H1 (cell line): ENCODE data around the gene SLC22A23. TPM values are rescaled to one million over a fixed set of nuclear protein-coding genes. Genes with fewer than 3 reads are reported as not detected.

Source experiments
- CTCF ChIA-PET: fragments of 300-600 bp; sonication (Branson Sonifier 250); formaldehyde crosslinking; loops from one replicate; lab custom pipeline; 2021; ENCODE audit not compliant: partially characterized antibody; lab: Charles Lee
- POLR2A ChIA-PET: fragments of 300-600 bp; sonication (Branson Sonifier 250); formaldehyde crosslinking; loops from one replicate; lab custom pipeline; 2021; ENCODE audit warnings: inconsistent platforms; ENCODE audit not compliant: partially characterized antibody; lab: Charles Lee
- DNase-seq, 2 experiments: peaks; one replicate each; pipeline versions ENCODE4 v3.0.0 to v3.0.0-alpha.2; 2010 to 2022; ENCODE audit warnings: low spot score in 2 of 2, low read depth in 1 of 2, mixed read lengths in 1 of 2
- FAIRE-seq: peaks from 2 replicates; lab custom pipeline; 2011; peaks lifted over from hg19 to GRCh38; lab: Jason Lieb, UNC
- H2AFZ ChIP-seq: 2 replicates; pipeline ENCODE4 v1.8.1; 2012; ENCODE audit warnings: low read length, inconsistent platforms
- H2AK5ac ChIP-seq: 2 replicates; pipeline ENCODE4 v1.6.1; 2013; ENCODE audit warnings: low read depth, low read length
- H2BK120ac ChIP-seq: replicated peaks from 2 replicates; pipeline ENCODE3; 2013; ENCODE audit warnings: low read depth, low read length, inconsistent platforms
- H2BK12ac ChIP-seq: 2 replicates; pipeline ENCODE4 v1.6.1; 2013; ENCODE audit warnings: low read depth, low read length
- H2BK15ac ChIP-seq: 2 replicates; pipeline ENCODE4 v1.6.1; 2013; ENCODE audit warnings: low read length
- H2BK20ac ChIP-seq: 2 replicates; pipeline ENCODE4 v1.6.1; 2013; ENCODE audit warnings: low read length
- H2BK5ac ChIP-seq: 2 replicates; pipeline ENCODE4 v1.6.1; 2013; ENCODE audit warnings: low read depth, low read length
- H3K14ac ChIP-seq: 2 replicates; pipeline ENCODE4 v1.6.1; 2013; ENCODE audit warnings: inconsistent platforms; ENCODE audit not compliant: insufficient read length
- H3K18ac ChIP-seq: 2 replicates; pipeline ENCODE4 v1.6.1; 2013; ENCODE audit warnings: low read length; ENCODE audit errors: extremely low read depth
- H3K23ac ChIP-seq: 2 replicates; pipeline ENCODE4 v1.6.1; 2013; ENCODE audit warnings: inconsistent platforms; ENCODE audit not compliant: insufficient read length
- H3K23me2 ChIP-seq: 2 replicates; pipeline ENCODE4 v1.6.1; 2013; ENCODE audit warnings: low read depth, low read length
- H3K27ac ChIP-seq: 2 replicates; pipeline ENCODE4 v1.6.1; 2011; ENCODE audit warnings: low read depth, low read length, inconsistent platforms
- H3K27me3 ChIP-seq, 4 experiments: replicated peaks in 1 of 4; 1 replicate in 1 of 4; 2 replicates in 3 of 4; pipeline versions ENCODE4 v1.6.1 to v1.8.1; 2011 to 2013; ENCODE audit warnings: low read length in 3 of 4, mild to moderate bottlenecking in 3 of 4, inconsistent platforms in 2 of 4, mixed read lengths in 2 of 4, moderate library complexity in 1 of 4; ENCODE audit not compliant: control insufficient read depth in 3 of 4, insufficient read depth in 3 of 4; ENCODE audit errors: extremely low read depth in 1 of 4
- H3K36me3 ChIP-seq, 4 experiments: 2 replicates each; pipeline versions ENCODE4 v1.6.1 to v1.8.1; 2011 to 2013; ENCODE audit warnings: mild to moderate bottlenecking in 4 of 4, low read length in 3 of 4, moderate library complexity in 2 of 4, control low read depth in 1 of 4, inconsistent platforms in 1 of 4; ENCODE audit not compliant: insufficient read depth in 4 of 4, control insufficient read depth in 2 of 4
- H3K4ac ChIP-seq: replicated peaks from 2 replicates; pipeline ENCODE3; 2013; ENCODE audit warnings: low read length, low read depth, mixed read lengths, inconsistent platforms; ENCODE audit not compliant: insufficient read length
- H3K4me1 ChIP-seq, 4 experiments: replicated peaks in 1 of 4; 1 replicate in 1 of 4; 2 replicates in 3 of 4; pipeline versions ENCODE4 v1.6.1 to v1.8.1; 2011 to 2013; ENCODE audit warnings: low read length in 3 of 4, inconsistent platforms in 2 of 4, mixed read lengths in 1 of 4; ENCODE audit not compliant: insufficient read depth in 4 of 4, control insufficient read depth in 3 of 4
- H3K4me2 ChIP-seq, 2 experiments: 2 replicates each; pipeline versions ENCODE4 v1.6.1 to v1.8.1; 2011 to 2013; ENCODE audit warnings: low read depth in 2 of 2, low read length in 2 of 2, control low read depth in 1 of 2, inconsistent platforms in 1 of 2, mild to moderate bottlenecking in 1 of 2; ENCODE audit not compliant: insufficient read depth in 1 of 2
- H3K4me3 ChIP-seq, 4 experiments: fragments of 200-600, 300-600 bp in 1 of 4; sonication (generic), shearing (Covaris generic), sonication (Bioruptor Twin) in 1 of 4; 2 replicates each; pipeline versions ENCODE4 v1.5.1 to v1.8.1; 2011 to 2016; ENCODE audit warnings: low read length in 4 of 4, low read depth in 3 of 4, control low read depth in 2 of 4, inconsistent platforms in 2 of 4, mild to moderate bottlenecking in 2 of 4, mixed read lengths in 1 of 4, moderate library complexity in 1 of 4; ENCODE audit not compliant: insufficient read depth in 2 of 4; ENCODE audit errors: extremely low read depth in 1 of 4
- H3K56ac ChIP-seq: replicated peaks from 2 replicates; pipeline ENCODE3; 2013; ENCODE audit warnings: low read depth, mild to moderate bottlenecking, mixed read lengths, low read length, inconsistent platforms; ENCODE audit not compliant: insufficient read length
- H3K79me1 ChIP-seq: 2 replicates; pipeline ENCODE4 v1.6.1; 2013; ENCODE audit warnings: low read depth, low read length, control low read depth
- H3K79me2 ChIP-seq, 2 experiments: 2 replicates each; pipeline versions ENCODE4 v1.6.1 to v1.8.1; 2012 to 2013; ENCODE audit warnings: low read length in 2 of 2, mild to moderate bottlenecking in 2 of 2, inconsistent platforms in 1 of 2; ENCODE audit not compliant: insufficient read depth in 2 of 2, control insufficient read depth in 1 of 2
- H3K9ac ChIP-seq, 4 experiments: replicated peaks in 1 of 4; 1 replicate in 1 of 4; 2 replicates in 3 of 4; pipeline versions ENCODE4 v1.6.1 to v1.8.1; 2011 to 2013; ENCODE audit warnings: low read depth in 3 of 4, low read length in 3 of 4, control low read depth in 2 of 4, mild to moderate bottlenecking in 2 of 4, moderate library complexity in 2 of 4, inconsistent platforms in 1 of 4; ENCODE audit errors: extremely low read depth in 1 of 4
- H3K9me3 ChIP-seq, 2 experiments: 2 replicates each; pipeline versions ENCODE4 v1.6.1 to v1.8.1; 2012 to 2013; ENCODE audit warnings: mild to moderate bottlenecking in 2 of 2, moderate library complexity in 2 of 2, control low read depth in 1 of 2, inconsistent platforms in 1 of 2, low read depth in 1 of 2, low read length in 1 of 2, mixed read lengths in 1 of 2; ENCODE audit not compliant: insufficient read depth in 2 of 2
- H4K20me1 ChIP-seq, 2 experiments: replicated peaks in 1 of 2; 2 replicates each; pipeline versions ENCODE3 to v1.8.1; 2011 to 2013; ENCODE audit warnings: inconsistent platforms in 2 of 2, low read length in 2 of 2, mild to moderate bottlenecking in 1 of 2; ENCODE audit not compliant: insufficient read depth in 2 of 2, control insufficient read depth in 1 of 2
- H4K5ac ChIP-seq: 2 replicates; pipeline ENCODE4 v1.6.1; 2013; ENCODE audit warnings: low read length, low read depth, mixed read lengths, inconsistent platforms; ENCODE audit not compliant: insufficient read length
- H4K8ac ChIP-seq: 2 replicates; pipeline ENCODE4 v1.8.0; 2013; ENCODE audit warnings: mild to moderate bottlenecking, moderate library complexity, low read length, inconsistent platforms; ENCODE audit not compliant: insufficient read depth; ENCODE audit errors: extremely low read depth
- H4K91ac ChIP-seq: replicated peaks from 2 replicates; pipeline ENCODE3; 2013; ENCODE audit warnings: low read length, mixed read lengths, inconsistent platforms; ENCODE audit not compliant: insufficient read length
- EGR1 ChIP-seq: IDR thresholded peaks from 2 replicates; pipeline ENCODE4 v1.6.1; 2011; ENCODE audit warnings: low read depth, low read length, borderline replicate concordance
- GABPA ChIP-seq: IDR thresholded peaks from 2 replicates; pipeline ENCODE4 v1.6.1; 2011; ENCODE audit warnings: mild to moderate bottlenecking, low read length, moderate library complexity, borderline replicate concordance; ENCODE audit not compliant: insufficient read depth
- HDAC2 ChIP-seq, 2 experiments: fragments of 300-600 bp in 1 of 2; sonication (generic) in 1 of 2; IDR thresholded peaks; 2 replicates each; pipeline ENCODE4 v1.6.1; 2011 to 2012; ENCODE audit warnings: low read depth in 2 of 2, low read length in 2 of 2, mild to moderate bottlenecking in 2 of 2, moderate library complexity in 2 of 2, borderline replicate concordance in 1 of 2, inconsistent platforms in 1 of 2
- JUND ChIP-seq: IDR thresholded peaks from 2 replicates; pipeline ENCODE4 v1.6.1; 2011; ENCODE audit warnings: mild to moderate bottlenecking, improper control_type of control experiment, low read length
- POU5F1 ChIP-seq: IDR thresholded peaks from 2 replicates; pipeline ENCODE4 v1.6.1; 2011; ENCODE audit warnings: low read depth, mild to moderate bottlenecking, low read length, moderate library complexity
- RAD21 ChIP-seq, 2 experiments: IDR thresholded peaks in 1 of 2; conservative IDR thresholded peaks in 1 of 2; 2 replicates each; pipeline ENCODE4 v1.6.1; 2011; ENCODE audit warnings: low read depth in 2 of 2, low read length in 2 of 2, improper control_type of control experiment in 1 of 2, inconsistent platforms in 1 of 2, mild to moderate bottlenecking in 1 of 2, moderate library complexity in 1 of 2
- RXRA ChIP-seq: IDR thresholded peaks from 2 replicates; pipeline ENCODE4 v1.6.1; 2011; ENCODE audit warnings: low read depth, mild to moderate bottlenecking, low read length, moderate library complexity; ENCODE audit not compliant: insufficient read depth
- SIRT6 ChIP-seq: IDR thresholded peaks from one replicate; pipeline ENCODE4 v1.7.1; 2012; ENCODE audit warnings: low read length, inconsistent platforms
- SIX5 ChIP-seq: IDR thresholded peaks from 2 replicates; pipeline ENCODE4 v1.6.1; 2011; ENCODE audit warnings: mild to moderate bottlenecking, low read depth, low read length
- SRF ChIP-seq: IDR thresholded peaks from 2 replicates; pipeline ENCODE4 v1.6.1; 2011; ENCODE audit warnings: mild to moderate bottlenecking, low read depth, low read length, moderate library complexity
- TBP ChIP-seq: IDR thresholded peaks from 2 replicates; pipeline ENCODE4 v1.6.1; 2011; ENCODE audit warnings: low read depth, low read length, improper control_type of control experiment
- TEAD4 ChIP-seq: IDR thresholded peaks from 2 replicates; pipeline ENCODE4 v1.6.1; 2012; ENCODE audit warnings: low read depth, low read length, inconsistent platforms, mixed read lengths
- WGBS, 2 experiments: shearing (Covaris generic) in 1 of 2; methylation state at CpG; one replicate each; pipeline versions ENCODE4 v1.1.6 to v1.1.7; 2013 to 2015; ENCODE audit warnings: low lambda C conversion rate in 2 of 2, mixed read lengths in 2 of 2, inconsistent platforms in 1 of 2, low coverage in 1 of 2, missing lambda C conversion rate in 1 of 2; ENCODE audit not compliant: insufficient replicate concordance in 2 of 2, insufficient coverage in 1 of 2, insufficient read length in 1 of 2; ENCODE audit errors: extremely low coverage in 1 of 2, missing lambda C conversion rate in 1 of 2; 5-methylcytosine and 5-hydroxymethylcytosine counted together
- polyA plus RNA-seq, 7 experiments: library from polyadenylated mRNA; depleted of rRNA in 3 of 7; stranded (reverse) in 5 of 7; unstranded in 2 of 7; fragments of >200 nt in 5 of 7; fragments of 200-250 nt in 2 of 7; gene quantifications; 1 replicate in 5 of 7; 2 replicates in 1 of 7; 4 replicates in 1 of 7; pipeline versions ENCODE4 v1.2.1 to v1.2.3, GENCODE V29; 2011 to 2013; ENCODE audit warnings: missing spikeins in 2 of 7, mixed read lengths in 2 of 7
- total RNA-seq: library from RNA; stranded (reverse); fragmentation: NEBNext Ultra II Directional; extraction: Animal tissue kit (Norgen Biotek cat#: 25700); gene quantifications from 2 replicates; pipeline ENCODE4 v1.2.1, GENCODE V29; 2021

Gene SLC22A23
- total and polyA plus RNA-seq, 2 of the 8 experiments (the other 6 are each of a cell fraction or from before 2014, with no cell fraction given) = 9.9 to 38.4 TPM

- Histone ChIP-seq H2BK5ac (peak overlapping the region; percentile 91; the same call in 1 of the 2 replicates), H3K27ac (0 out of 2 replicates have a peak overlapping the region, but pooled peaks have one; percentile 3), H3K36me3 (no peaks in the 10 kb centered on the region), H2AFZ (no peak overlapping the region), H3K9me3 (no peaks in the 10 kb centered on the region), H2BK120ac (peak overlapping the region; percentile 11), H3K9ac (no peak overlapping the region), H3K56ac (peak overlapping the region; percentile 33), H2AK5ac (no peak overlapping the region; the same call in 1 of the 2 replicates), H3K4me3 (peak overlapping the region in 2 of 4 experiments; percentile 10 to 42; a peak in 3 of 8 replicates), H3K79me1 (peaks cover 3% of the 10 kb centered on the region; the same call in 1 of the 2 replicates), H2BK20ac (peak overlapping the region; percentile 68; the same call in 1 of the 2 replicates), H4K5ac (peak overlapping the region; percentile 54), H3K18ac (peak overlapping the region; percentile 73), H3K23ac (no peak overlapping the region), H2BK12ac (peak overlapping the region; percentile 85), H4K91ac (peak overlapping the region; percentile 96), H3K23me2 (no peaks in the 10 kb centered on the region; the same call in 1 of the 2 replicates), H3K4me1 (peaks cover 25 to 43% (median 35%) of the 10 kb centered on the region in 4 experiments), H3K4ac (peak overlapping the region; percentile 73), H3K27me3 (no peaks in the 10 kb centered on the region), H4K8ac (no peak overlapping the region), H3K4me2 (peak overlapping the region; percentile 60 to 71), H3K14ac (peak overlapping the region; percentile 56), H2BK15ac (no peak overlapping the region), H3K79me2 (peaks cover 0 to 64% of the 10 kb centered on the region in 2 experiments; a peak in 2 of 4 replicates), H4K20me1 (no peaks in the 10 kb centered on the region)
- ChIA-PET CTCF (interaction anchor here (0.7 to 1.6 kb wide), 2 partner anchors 17 to 138 kb away, joined by 3 to 4 read pairs; no protein-coding TSS in a partner anchor), POLR2A (no interaction called here)
- FAIRE-seq (no peak), DNase-seq (no peak)
- no peak for TF ChIP-seq TEAD4
- no peak for TF ChIP-seq HDAC2 (IDR thresholded peaks at IDR 0.05; ENCODE audit: borderline replicate concordance in 1 of 2, low read depth in 2 of 2, low read length in 2 of 2)
- TF ChIP-seq GABPA = no peak
- no peak for TF ChIP-seq RXRA
- no peak for TF ChIP-seq JUND
- no peak for TF ChIP-seq SIRT6
- TF ChIP-seq EGR1 = no peak
- TF ChIP-seq SIX5 = no peak
- no peak for TF ChIP-seq SRF
- TF ChIP-seq TBP = no peak
- no peak for TF ChIP-seq RAD21 (IDR thresholded peaks at IDR 0.05 in 1 of 2, conservative IDR thresholded peaks at IDR 0.05 in 1 of 2; ENCODE audit: low read depth in 2 of 2, low read length in 2 of 2)
- no peak for TF ChIP-seq POU5F1
- 82% methylated on average over 9 of the region's 9 CpGs; no CpG with 5 or more reads in 1 of the 2 experiments for WGBS, 2 experiments
These were observed 32.5 kb downstream of the SLC22A23 start for GRCh38 chr6:3424185-3424927.
